Measurements from ENCODE around the gene LCN12. TPM values are rescaled to one million over a fixed set of nuclear protein-coding genes. Genes with fewer than 3 reads are reported as not detected.

LCN12 gene
- total RNA-seq, 1 experiment from 2014 or later = not detected

DNA sequence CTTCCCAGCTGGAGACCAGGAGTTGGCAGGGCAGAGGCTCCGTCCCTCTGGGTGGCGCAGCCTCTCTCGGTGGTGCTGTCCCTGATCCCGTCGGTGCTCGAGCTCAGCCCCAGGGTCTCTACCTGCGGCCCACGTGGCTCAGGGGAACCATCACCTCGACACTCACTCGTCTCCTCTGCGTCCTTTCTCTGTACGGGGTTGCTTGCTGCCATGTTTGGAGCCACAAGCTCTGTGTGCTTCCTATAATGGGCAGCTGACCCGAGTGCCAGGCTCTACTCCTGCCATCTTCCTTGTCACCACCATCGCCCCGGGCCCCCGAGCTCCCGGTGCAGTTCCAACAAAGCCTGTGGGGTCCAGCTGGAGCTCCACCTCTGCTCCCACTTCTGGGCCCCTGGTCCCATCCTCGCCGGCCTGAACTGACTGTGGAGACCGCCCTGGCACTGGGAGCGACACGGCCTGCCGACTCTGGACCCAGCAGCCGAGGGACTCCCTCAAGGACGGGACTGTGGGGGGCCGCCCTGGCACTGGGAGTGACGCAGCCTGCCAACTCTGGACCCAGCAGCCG lies 12.6 kb upstream of the LCN12 start:
- no peak for TF ChIP-seq EZH2 (IDR thresholded peaks at IDR 0.05; ENCODE audit: borderline replicate concordance, low read depth, low read length, poor library complexity, severe bottlenecking)
- ChIA-PET CTCF (no interaction called here), POLR2A (ENCODE audit: low non-redundant PET) (no interaction called here)
- H3K4me3 ChIP-seq (ENCODE audit: low read depth, low read length, poor library complexity, severe bottlenecking) = no peak overlapping the region
- no peaks in the 10 kb centered on the region for H3K9me3 ChIP-seq (ENCODE audit: low read depth, low read length, poor library complexity, severe bottlenecking)
- no peak overlapping the region for H3K27ac ChIP-seq (ENCODE audit: low read depth, low read length, poor library complexity, severe bottlenecking)
- no peak for DNase-seq (ENCODE audit: low spot score)
- intact Hi-C loops (cut with micrococcal nuclease; ENCODE audit: unreplicated experiment) = no loop called here
- peaks cover 33% of the 10 kb centered on the region for H3K36me3 ChIP-seq (ENCODE audit: insufficient read depth, low read length, poor library complexity, severe bottlenecking)
- no peaks in the 10 kb centered on the region for H3K4me1 ChIP-seq (ENCODE audit: insufficient read depth, low read length, poor library complexity, severe bottlenecking)
- H3K27me3 ChIP-seq (replicated peaks; ENCODE audit: insufficient read depth, low read depth, low read length, poor library complexity) = no peaks in the 10 kb centered on the region
- BruUV-seq (replicated peaks) = no TSS peak

DNA sequence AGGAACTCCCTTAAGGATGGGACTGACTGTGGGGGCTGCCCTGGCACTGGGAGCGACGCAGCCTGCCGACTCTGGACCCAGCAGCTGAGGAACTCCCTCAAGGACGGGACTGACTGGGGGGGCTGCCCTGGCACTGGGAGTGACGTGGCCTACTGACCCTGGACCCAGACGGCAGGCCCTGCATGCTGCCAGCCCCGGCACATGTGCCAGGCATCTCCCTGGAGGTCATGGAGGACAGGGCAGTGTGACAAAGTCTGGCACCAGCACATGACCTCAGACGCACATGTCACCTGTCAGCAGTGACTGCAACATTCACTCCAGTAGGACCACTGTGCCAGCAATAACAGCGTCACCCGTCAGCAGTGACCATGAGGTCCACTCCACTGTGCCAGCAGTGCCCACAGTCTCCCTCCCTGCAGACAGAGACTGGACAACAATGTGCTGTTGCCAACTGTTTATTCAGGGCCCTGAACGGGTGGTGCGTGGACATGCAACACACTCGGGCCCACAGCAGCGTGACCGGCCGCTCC lies 12.0 kb upstream of the LCN12 start:
- no peaks in the 10 kb centered on the region for H3K4me1 ChIP-seq (ENCODE audit: insufficient read depth, low read length, poor library complexity, severe bottlenecking)
- TF ChIP-seq EZH2 (IDR thresholded peaks at IDR 0.05; ENCODE audit: borderline replicate concordance, low read depth, low read length, poor library complexity, severe bottlenecking) = no peak
- TF ChIP-seq, protein P1, sequence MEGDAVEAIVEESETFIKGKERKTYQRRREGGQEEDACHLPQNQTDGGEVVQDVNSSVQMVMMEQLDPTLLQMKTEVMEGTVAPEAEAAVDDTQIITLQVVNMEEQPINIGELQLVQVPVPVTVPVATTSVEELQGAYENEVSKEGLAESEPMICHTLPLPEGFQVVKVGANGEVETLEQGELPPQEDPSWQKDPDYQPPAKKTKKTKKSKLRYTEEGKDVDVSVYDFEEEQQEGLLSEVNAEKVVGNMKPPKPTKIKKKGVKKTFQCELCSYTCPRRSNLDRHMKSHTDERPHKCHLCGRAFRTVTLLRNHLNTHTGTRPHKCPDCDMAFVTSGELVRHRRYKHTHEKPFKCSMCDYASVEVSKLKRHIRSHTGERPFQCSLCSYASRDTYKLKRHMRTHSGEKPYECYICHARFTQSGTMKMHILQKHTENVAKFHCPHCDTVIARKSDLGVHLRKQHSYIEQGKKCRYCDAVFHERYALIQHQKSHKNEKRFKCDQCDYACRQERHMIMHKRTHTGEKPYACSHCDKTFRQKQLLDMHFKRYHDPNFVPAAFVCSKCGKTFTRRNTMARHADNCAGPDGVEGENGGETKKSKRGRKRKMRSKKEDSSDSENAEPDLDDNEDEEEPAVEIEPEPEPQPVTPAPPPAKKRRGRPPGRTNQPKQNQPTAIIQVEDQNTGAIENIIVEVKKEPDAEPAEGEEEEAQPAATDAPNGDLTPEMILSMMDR (conservative IDR thresholded peaks at IDR 0.05; ENCODE audit: low read depth, low read length) = no peak
- H3K9me3 ChIP-seq (ENCODE audit: low read depth, low read length, poor library complexity, severe bottlenecking) = no peaks in the 10 kb centered on the region
- BruUV-seq (replicated peaks) = no TSS peak
- peaks cover 33% of the 10 kb centered on the region for H3K36me3 ChIP-seq (ENCODE audit: insufficient read depth, low read length, poor library complexity, severe bottlenecking)
- no peak overlapping the region for H3K4me3 ChIP-seq (ENCODE audit: low read depth, low read length, poor library complexity, severe bottlenecking)
- H3K27me3 ChIP-seq (replicated peaks; ENCODE audit: insufficient read depth, low read depth, low read length, poor library complexity) = no peaks in the 10 kb centered on the region
- H3K27ac ChIP-seq (ENCODE audit: low read depth, low read length, poor library complexity, severe bottlenecking) = no peak overlapping the region
- intact Hi-C loops (cut with micrococcal nuclease; ENCODE audit: unreplicated experiment) = no loop called here
- no peak for DNase-seq (ENCODE audit: low spot score)
- ChIA-PET CTCF (no interaction called here), POLR2A (ENCODE audit: low non-redundant PET) (no interaction called here)

DNA sequence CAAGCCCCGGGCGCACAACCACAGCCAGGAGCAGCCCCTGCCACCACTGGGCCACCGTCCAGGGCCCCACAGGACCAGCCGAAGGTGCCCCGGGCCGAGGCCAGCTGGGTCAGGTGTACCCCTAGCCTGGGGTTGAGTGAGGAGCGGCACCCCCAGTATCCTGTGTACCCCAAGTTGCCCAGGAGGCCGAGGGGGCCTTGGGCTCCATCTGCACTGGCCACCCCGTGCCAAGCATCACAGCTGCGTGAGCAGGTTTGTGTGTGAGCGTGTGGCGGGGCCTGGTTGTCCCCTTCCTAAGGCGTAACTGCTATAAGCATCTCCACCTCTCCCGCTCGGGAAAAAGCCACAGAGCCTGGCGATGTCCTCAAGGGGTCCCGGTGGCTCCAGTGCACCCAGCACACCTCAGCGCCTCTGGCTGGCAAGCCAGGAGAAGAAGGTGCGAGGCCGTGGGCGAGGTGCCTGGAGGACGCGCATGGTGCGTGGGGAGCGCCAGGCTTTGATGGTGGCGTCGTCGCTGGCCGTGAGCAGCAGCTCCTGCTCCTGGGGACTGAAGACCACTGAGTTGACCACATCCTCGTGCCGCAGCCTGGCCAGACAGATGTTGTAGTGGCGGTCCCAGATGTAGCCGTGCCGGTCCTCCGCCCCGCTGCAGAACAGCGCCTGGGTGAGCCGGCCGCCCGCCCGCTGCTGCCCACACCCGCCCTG lies 11.4 kb upstream of the LCN12 start:
- Histone ChIP-seq H3K9me3 (ENCODE audit: low read depth, low read length, poor library complexity, severe bottlenecking) (no peaks in the 10 kb centered on the region), H3K27ac (ENCODE audit: low read depth, low read length, poor library complexity, severe bottlenecking) (no peak overlapping the region), H3K36me3 (ENCODE audit: insufficient read depth, low read length, poor library complexity, severe bottlenecking) (peaks cover 33% of the 10 kb centered on the region), H3K27me3 (replicated peaks; ENCODE audit: insufficient read depth, low read depth, low read length, poor library complexity) (no peaks in the 10 kb centered on the region), H3K4me1 (ENCODE audit: insufficient read depth, low read length, poor library complexity, severe bottlenecking) (no peaks in the 10 kb centered on the region), H3K4me3 (ENCODE audit: low read depth, low read length, poor library complexity, severe bottlenecking) (no peak overlapping the region)
- no peak for TF ChIP-seq EZH2 (IDR thresholded peaks at IDR 0.05; ENCODE audit: borderline replicate concordance, low read depth, low read length, poor library complexity, severe bottlenecking)
- TF ChIP-seq, protein P1 (conservative IDR thresholded peaks at IDR 0.05; ENCODE audit: low read depth, low read length) = no peak
- no peak for DNase-seq (ENCODE audit: low spot score)
- TSS peak; percentile 33 for BruUV-seq (replicated peaks)
- ChIA-PET POLR2A (ENCODE audit: low non-redundant PET) (no interaction called here), CTCF (no interaction called here)
- intact Hi-C loops (cut with micrococcal nuclease; ENCODE audit: unreplicated experiment) = no loop called here

Measured in A673 (cell line).